Erythroblast (primary cell): ENCODE data around the gene BFAR.

Source experiments
- GATA1 ChIP-seq: IDR thresholded peaks from 2 replicates; pipeline ENCODE4 v1.6.1; 2011; ENCODE audit warnings: low read depth, mild to moderate bottlenecking, control low read depth, low read length, moderate library complexity
- POLR2A ChIP-seq: IDR thresholded peaks from 2 replicates; pipeline ENCODE4 v1.6.1; 2011; ENCODE audit warnings: mild to moderate bottlenecking, low read length

DNA sequence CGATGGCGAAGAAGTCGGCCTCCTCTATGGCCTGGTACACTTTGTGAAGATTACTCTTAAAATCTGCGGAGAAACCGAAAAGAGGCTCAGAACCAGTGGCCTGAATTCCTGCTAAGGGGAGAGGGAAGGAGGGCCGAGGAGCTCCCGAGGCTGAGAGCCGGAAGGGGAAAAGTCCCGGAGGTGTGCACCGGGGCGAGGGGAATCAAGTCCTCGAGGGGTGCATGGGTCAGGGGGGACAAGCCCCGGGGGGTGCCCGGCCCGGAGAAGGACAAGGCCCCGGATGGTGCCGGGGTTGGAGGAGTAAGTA lies 3.2 kb upstream of the BFAR start:
- TF ChIP-seq POLR2A = no peak
- no peak for TF ChIP-seq GATA1
